Astrocyte (in vitro differentiated cells and primary cell): ENCODE measurements around the gene CDH23.

ENCODE experiments used
- EZH2 ChIP-seq: IDR thresholded peaks from 2 replicates; pipeline ENCODE4 v1.6.1; 2012; ENCODE audit warnings: mild to moderate bottlenecking, low read length, inconsistent platforms; ENCODE audit not compliant: insufficient read depth
- TF ChIP-seq, protein P1 (sequence below): IDR thresholded peaks from 2 replicates; pipeline ENCODE4 v1.5.1; 2011; ENCODE audit warnings: low read depth, mild to moderate bottlenecking, inconsistent platforms, low read length, moderate library complexity; ENCODE audit not compliant: insufficient read depth

DNA sequence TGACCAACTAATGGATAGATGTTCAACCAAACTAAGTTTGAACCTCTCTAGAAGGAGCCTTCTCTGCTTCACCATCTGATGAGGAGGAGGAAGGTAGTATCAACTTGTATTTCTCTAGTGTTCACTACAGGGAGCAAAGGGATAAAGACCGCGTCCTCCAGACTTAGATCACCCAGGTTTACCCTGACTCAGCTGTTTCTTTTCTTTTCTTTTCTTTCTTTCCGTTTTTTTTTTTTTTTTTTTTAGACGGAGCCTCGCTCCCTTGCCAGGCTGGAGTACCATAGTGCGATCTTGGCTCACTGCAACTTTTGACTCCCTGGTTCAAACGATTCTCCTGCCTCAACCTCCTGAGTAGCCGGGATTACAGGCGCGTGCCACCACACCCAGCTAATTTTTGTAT lies 263.0 kb downstream of the CDH23 start:
- TF ChIP-seq, protein P1, sequence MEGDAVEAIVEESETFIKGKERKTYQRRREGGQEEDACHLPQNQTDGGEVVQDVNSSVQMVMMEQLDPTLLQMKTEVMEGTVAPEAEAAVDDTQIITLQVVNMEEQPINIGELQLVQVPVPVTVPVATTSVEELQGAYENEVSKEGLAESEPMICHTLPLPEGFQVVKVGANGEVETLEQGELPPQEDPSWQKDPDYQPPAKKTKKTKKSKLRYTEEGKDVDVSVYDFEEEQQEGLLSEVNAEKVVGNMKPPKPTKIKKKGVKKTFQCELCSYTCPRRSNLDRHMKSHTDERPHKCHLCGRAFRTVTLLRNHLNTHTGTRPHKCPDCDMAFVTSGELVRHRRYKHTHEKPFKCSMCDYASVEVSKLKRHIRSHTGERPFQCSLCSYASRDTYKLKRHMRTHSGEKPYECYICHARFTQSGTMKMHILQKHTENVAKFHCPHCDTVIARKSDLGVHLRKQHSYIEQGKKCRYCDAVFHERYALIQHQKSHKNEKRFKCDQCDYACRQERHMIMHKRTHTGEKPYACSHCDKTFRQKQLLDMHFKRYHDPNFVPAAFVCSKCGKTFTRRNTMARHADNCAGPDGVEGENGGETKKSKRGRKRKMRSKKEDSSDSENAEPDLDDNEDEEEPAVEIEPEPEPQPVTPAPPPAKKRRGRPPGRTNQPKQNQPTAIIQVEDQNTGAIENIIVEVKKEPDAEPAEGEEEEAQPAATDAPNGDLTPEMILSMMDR, result no peak
- no peak for TF ChIP-seq EZH2
